GM18526 (cell line): ENCODE data around the gene LSM4.

Experiments used
- POLR2A ChIP-seq: IDR thresholded peaks from 3 replicates; pipeline ENCODE4 v1.6.1; 2011; ENCODE audit not compliant: insufficient read length; ENCODE audit errors: extremely low read depth

The LSM4 gene

GRCh38 chr19:18261474-18261873 is 61.4 kb downstream of the LSM4 start:
- no peak for TF ChIP-seq POLR2A

- no peak for TF ChIP-seq POLR2A
These were observed 63.0 kb downstream of the LSM4 start for GRCh38 chr19:18259893-18260292.

GRCh38 chr19:18257503-18258470 is 65.1 kb downstream of the LSM4 start:
- TF ChIP-seq POLR2A: no peak
